GM12875 (cell line): Measurements from ENCODE around the gene BAIAP2.

Source experiments
- H3K4me3 ChIP-seq: one replicate; pipeline ENCODE4 v1.5.1; 2011; ENCODE audit warnings: low read depth, low read length, control low read depth
- TF ChIP-seq, protein P1 (sequence below): IDR thresholded peaks from 2 replicates; pipeline ENCODE4 v1.5.1; 2011; ENCODE audit warnings: low read depth, mild to moderate bottlenecking, control low read depth, inconsistent platforms, low read length, moderate library complexity, borderline replicate concordance; ENCODE audit not compliant: insufficient read depth

BAIAP2 gene

DNA sequence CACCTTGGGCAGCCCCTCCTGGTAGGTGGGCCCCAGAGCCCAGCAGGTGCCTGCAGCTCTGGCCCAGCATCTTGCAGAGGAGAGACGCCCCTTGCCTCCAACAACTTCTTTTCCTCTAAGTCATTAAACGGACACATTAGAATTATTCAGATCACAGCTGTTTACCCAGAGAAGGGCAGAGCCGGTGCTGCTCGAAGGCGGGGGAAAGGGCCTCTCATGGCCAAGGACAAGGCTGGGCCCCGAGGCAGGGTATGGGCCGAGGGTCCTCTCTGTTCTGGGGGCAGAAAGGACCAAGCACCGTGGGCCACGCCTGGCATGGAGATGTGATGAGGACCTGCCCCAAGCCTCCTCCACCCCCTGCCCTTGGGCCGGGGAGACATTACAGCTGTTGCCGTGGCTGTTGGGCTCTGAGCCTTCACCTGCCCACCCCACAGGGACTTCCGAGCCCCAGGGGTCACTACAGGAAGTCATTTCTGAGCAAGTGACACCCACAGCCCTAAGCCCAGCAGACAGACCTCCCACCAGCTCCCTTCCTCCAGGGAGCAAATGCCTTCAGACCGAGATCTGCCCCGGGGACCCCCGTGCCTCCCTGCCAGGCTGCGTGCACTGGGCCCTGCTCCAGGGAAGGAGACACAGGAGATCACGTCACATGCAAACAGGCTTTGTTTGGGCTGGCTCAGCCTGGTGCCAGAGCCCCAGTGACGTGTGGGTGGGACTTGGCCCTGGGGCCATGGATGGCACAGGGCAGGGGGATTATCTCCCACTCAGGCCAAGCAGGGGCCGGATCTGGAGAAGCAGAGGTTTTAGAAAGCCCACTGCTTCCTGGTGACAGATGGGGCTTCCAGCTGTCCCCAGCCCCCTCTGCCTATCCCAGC, 129.7 kb downstream of the BAIAP2 start:
- TF ChIP-seq, protein P1, sequence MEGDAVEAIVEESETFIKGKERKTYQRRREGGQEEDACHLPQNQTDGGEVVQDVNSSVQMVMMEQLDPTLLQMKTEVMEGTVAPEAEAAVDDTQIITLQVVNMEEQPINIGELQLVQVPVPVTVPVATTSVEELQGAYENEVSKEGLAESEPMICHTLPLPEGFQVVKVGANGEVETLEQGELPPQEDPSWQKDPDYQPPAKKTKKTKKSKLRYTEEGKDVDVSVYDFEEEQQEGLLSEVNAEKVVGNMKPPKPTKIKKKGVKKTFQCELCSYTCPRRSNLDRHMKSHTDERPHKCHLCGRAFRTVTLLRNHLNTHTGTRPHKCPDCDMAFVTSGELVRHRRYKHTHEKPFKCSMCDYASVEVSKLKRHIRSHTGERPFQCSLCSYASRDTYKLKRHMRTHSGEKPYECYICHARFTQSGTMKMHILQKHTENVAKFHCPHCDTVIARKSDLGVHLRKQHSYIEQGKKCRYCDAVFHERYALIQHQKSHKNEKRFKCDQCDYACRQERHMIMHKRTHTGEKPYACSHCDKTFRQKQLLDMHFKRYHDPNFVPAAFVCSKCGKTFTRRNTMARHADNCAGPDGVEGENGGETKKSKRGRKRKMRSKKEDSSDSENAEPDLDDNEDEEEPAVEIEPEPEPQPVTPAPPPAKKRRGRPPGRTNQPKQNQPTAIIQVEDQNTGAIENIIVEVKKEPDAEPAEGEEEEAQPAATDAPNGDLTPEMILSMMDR: no peak
- H3K4me3 ChIP-seq: no peak overlapping the region

DNA sequence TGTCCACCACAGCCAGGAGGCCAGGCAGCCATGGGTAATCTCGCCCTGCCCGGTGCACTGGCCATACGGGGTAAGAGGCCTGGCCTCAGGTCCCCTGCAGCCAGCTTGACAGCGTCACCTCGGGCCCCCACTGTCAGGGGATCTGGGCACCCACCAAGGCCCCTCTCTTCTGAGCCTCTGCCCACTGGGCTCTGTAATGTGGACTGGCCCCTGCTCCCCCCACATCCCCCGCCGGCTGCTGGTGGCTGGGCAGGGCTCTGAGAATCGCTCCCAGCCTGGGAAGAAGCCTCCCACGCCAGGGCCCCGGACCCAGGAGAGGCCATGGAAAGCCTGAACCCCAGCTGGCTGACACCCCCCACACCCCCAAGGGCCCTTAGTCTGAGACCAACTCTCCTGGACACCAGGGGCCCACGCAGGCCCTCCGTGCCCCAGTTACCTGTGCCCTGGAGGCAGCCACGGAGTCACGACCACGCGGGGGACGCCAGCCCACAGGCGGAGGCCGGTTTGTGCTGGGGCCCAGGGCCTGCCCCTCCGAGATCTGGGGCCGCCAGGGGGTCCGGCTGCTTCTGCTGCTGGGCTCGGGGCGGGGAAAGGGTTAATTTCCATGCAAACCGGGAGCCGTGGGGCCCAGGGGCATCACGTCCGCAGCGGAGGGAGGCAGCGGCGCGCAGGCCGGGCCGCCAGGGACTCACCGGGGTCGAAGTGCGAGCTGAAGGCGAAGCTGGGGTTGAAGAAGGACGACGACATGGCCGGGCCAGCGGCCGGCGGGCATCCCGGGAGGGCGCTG, 130.5 kb downstream of the BAIAP2 start, which contains the start of gene PVALEF:
Gene PVALEF, plus strand, starts transcription at position 262 of the 787 bp plus-strand sequence. CDS start 15,720 bp downstream, outside the sequence.
- TF ChIP-seq, protein P1: no peak
- no peak within 1 kb of the TSS for H3K4me3 ChIP-seq

DNA sequence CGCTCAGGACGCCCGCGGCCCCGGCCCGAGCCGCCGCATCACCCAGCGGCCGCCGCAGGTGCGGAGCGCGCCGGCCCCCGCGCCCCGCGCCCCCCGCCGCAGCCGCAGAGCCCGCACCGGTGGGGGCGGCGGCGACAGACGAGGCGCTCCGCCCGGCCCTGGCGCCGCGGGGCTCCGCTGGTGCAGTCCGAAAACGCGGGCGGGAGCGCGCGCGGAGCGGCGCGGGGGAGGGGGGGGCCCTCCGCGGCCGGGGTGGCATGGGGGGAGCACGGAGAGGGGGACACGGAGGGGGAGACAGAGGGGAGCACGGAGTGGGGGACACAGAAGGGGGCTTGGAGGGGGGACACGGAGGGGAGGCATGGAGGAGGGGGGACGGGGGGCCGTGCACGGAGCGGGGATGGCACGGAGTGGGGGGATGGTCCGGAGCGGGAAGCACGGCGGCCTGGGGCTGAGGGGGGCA, 131.1 kb downstream of the BAIAP2 start, which contains the start of gene AATK:
Gene AATK, minus strand, starts transcription at position 189 of the 460 bp plus-strand sequence. CDS start 229 bp downstream, outside the sequence.
- H3K4me3 ChIP-seq: no peak within 1 kb of the TSS

More for the DNA sequence above, 131.1 kb downstream of the BAIAP2 start, which contains the start of gene AATK:
- TF ChIP-seq, protein P1: no peak
